Stimulated activated naive CD8-positive, alpha-beta T cell treated with anti-CD3 and anti-CD28 coated beads, Interleukin-15, Interleukin-2, amounts not matched to agents 100 U/mL and 50 U/mL, for 24 hours (primary cell): ENCODE results near the gene CUEDC1.
A peak's percentile ranks its signal among the peaks of the same experiment; 100 is the strongest.

Experiments used
- ATAC-seq: fragments of 150-1000 bp; cut with Tn5 transposase; one replicate; pipeline ENCODE4 v1.10.0; 2021
- DNase-seq: peaks from one replicate; pipeline ENCODE4 v3.0.0; 2021

Gene CUEDC1

GRCh38 chr17:57955183-57955931, at the start of gene CUEDC1:
CUEDC1 (minus strand) TSS chr17:57955412; CDS start chr17:57885564, 69,848 bp downstream.
- ATAC-seq (peak; percentile 61), DNase-seq (peak; percentile 76)

GRCh38 chr17:58004060-58004459, 48.8 kb upstream of the CUEDC1 start:
- no peak for DNase-seq
- no peak for ATAC-seq

GRCh38 chr17:58002973-58003372, 47.8 kb upstream of the CUEDC1 start:
- ATAC-seq: no peak
- DNase-seq: no peak

GRCh38 chr17:58002154-58002948, 47.1 kb upstream of the CUEDC1 start:
- DNase-seq (no peak), ATAC-seq (no peak)

- no peak for ATAC-seq
These were observed 46.4 kb upstream of the CUEDC1 start for GRCh38 chr17:58001461-58002124.

DNA sequence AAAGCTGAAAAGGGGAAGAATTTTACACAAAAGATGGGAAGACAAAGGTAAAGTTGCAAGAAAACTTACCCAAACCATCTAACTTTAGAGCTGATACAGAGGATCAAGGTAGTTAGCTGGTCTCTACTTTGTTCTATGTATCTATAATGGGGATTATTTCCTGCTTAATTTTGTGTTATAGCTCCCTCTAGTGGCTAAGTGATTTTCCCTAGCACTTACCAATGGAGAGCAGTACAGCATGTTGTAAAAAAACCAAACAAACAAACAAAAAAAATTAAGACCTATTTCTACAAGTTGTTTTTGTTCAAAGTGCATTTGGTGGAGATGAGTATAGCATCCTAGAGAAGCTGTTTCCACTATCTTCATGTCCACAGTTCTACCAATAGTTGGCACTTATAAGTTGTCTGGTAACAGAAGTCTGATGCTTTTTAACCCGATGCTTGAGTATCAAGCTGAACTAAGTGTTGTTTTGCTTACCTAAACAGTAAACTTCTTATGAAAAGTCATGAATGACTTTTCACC, 44.3 kb upstream of the CUEDC1 start:
- no peak for DNase-seq

More at GRCh38 chr17:58001461-58002124, 46.4 kb upstream of the CUEDC1 start:
- DNase-seq: no peak

GRCh38 chr17:57999010-57999495, 43.8 kb upstream of the CUEDC1 start:
- DNase-seq: no peak
- ATAC-seq: no peak

More for the DNA sequence above, 44.3 kb upstream of the CUEDC1 start:
- peak; percentile 62 for ATAC-seq

DNA sequence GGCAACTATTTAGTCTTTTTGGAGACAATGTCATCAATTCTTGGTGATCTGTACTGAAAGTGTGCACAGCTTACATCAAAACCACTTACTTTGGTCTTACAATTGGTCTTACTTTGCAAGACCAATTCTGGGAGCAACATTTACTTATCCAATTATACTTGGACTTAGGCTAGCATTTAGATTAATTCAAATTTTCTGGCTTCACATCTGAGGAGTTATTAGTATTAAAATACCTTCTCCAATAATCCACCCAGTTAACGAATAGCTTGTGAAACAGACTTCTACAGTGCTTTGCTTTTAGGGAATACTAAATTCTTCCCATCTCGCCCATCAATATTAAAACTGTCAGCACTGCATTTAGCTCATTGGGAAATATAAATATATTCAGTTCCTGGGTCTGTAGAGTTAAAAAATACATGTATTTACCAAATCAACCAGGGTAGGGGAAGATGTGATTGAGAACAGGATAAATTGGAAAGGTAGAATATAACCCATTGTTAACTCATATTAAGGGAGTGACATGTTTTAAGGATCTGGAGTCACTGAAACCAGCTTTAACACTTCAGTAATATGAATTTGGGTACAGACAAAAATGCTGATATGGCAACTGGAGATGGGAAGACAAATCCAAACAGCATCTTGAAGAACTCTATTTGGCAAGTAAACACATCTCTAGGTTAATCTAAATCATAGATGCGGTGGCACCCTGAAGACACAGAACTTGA, 42.0 kb upstream of the CUEDC1 start:
- no peak for DNase-seq
- no peak for ATAC-seq

DNA sequence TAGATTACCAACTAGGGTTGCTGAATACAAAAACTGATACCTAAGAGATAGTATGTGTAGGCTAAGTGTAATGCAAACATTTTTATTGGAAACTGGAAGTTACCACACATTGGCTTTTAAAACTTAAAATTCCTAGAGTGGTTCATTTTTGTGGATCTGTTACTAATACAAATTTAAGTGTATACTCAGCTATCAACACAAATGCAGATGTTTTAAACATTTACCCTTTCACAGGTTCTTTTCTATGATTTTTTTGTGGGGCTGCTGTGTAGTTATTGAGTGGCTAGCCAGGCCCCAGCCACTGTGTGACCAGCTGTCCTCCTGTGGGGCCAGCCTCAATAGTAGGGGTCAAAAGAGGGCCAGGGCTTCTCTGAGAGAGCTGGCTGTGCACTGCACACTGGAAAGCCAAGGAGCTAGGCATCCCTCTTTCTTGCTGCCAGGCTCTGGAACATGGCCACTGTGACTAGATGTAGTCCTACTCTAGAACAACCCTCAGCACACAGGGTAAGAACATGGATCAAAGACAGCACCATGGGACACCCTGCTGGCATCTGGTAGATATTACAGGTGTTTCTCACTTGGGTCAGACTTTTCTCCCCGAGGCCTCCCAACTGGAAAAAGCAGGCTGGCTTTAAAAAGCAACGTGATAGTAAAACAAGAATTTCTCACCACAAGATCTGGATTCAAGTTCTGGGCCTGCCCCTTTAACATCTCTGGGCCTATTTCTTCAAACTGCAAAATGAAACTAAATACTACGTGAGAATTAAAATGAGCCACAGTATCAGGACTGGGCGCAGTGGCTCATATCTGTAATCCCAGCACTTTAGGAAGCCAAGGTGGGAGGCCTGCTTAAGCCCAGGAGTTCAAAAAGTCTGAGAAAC, 40.1 kb upstream of the CUEDC1 start:
- ATAC-seq: peak; percentile 85
- peak; percentile 50 for DNase-seq

- ATAC-seq (no peak), DNase-seq (no peak)
These were observed 39.2 kb upstream of the CUEDC1 start for GRCh38 chr17:57994436-57994835.

DNA sequence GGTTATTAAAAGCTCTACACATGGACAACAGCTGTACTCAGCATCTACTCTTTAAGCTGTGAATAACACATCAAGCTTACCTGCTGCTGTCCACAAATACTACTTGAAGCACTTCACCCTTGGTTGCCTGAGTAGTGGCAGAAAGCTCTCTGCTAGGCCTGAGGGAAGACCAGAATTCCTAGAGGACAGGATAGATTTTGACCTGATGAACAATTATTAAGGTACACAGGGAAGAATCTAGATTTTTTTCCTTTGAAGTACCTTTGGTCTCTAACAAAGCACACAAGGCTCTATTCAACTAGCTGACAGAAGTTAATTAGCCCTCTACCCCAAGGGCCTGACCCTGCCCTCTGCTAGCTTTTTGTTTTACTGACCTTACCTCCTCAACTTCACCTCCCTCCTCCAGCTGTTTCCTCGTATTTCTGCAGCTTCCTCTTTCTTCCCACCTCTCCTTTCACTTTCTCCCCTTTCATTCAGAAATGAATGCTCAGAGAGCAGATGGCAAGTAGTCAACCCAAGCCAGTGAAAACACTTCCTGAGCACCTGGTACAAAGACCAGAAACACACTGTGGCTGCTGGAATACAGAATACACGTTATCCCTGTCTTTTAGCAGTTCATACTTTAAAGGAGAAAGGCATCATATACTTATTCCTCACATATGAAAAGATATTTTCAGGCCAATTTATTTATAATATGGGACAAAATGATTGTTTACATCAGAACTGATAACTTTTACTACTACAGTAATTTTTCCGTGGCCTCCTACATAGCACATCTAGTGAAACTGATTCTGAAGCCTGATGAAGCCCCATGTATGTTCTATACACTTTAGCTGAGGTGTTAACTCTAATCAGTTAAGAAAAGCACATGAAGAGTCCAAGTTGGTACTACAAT, 38.5 kb upstream of the CUEDC1 start:
- no peak for DNase-seq
- no peak for ATAC-seq

DNA sequence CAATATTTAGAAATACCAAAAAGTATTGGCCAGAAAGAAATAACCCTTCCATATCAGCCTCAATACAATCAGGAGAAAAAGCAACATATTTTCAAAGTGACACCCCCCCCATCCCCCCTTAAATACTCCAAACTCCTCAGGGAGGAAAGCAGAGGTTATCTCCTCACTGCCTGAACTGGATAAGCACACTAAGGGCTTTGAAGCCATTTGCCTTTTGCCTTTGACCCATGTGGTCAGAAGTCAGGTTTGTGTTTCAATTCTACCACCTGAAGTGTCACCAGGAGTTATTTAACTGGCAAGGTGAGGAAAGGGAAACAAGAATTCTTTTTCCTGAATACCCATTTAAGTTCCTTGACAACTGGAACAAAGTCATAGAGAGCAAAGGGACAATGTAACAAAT, 36.3 kb upstream of the CUEDC1 start:
- ATAC-seq (no peak), DNase-seq (no peak)

GRCh38 chr17:57990037-57990436, 34.8 kb upstream of the CUEDC1 start:
- DNase-seq (no peak), ATAC-seq (no peak)

- ATAC-seq: peak; percentile 63
- DNase-seq: no peak
These were observed 33.4 kb upstream of the CUEDC1 start for GRCh38 chr17:57988301-57989250.

- DNase-seq (peak; percentile 82), ATAC-seq (peak; percentile 53)
These were observed 32.5 kb upstream of the CUEDC1 start, which contains the start of gene VEZF1 for GRCh38 chr17:57987581-57988300. VEZF1 (minus strand) TSS chr17:57988254; CDS start chr17:57988111, 143 bp downstream.

DNA sequence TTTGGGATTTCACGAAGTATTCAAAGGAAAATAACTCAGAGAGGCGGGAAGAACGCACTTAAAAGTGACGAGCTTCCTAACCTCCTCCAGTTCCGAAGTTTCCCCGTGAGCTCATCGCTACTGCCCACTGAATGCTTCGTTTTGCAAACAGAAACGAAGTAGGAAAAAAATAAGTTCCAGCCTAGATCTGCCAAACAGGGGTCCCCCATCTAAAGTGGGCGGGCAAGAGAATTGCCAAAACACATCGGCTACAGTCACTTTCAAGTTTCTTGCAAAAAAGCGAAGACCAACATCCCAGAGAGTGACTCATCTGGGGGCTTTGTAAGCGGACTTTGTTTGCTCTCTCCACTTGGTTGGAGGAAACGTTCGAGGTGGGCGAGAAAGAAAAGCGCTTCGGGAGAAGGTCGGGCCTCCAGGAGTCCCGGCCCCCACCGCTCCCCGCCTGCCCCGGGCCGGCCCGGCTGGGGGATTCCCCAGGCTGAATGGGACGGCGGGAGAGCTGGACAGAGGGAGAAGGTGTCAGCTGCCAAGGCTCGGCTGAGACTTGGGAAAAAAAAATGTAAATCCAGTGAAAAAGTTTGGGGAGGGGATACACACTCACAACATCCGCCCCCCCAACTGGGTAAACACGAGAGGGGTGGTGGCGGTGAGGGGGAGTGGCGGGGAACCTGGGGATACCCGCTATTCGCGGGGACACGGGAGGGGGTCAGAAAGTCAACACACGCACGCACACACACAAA, 31.8 kb upstream of the CUEDC1 start:
- DNase-seq (peak; percentile 63), ATAC-seq (peak; percentile 69)

DNA sequence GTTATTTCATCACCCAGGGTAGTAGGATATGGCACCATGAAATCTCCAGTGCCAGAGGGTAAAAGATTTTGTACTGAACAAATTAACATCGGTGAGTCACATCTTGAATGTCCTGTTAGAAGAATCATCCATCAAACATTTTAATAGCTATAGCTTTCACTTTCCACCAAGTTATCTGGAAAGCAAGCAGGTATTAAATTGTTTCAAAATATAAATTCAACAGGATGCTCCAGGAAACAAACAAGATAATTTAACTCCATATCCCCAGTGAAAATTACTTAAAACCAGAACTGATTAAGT, 30.4 kb upstream of the CUEDC1 start:
- ATAC-seq (no peak), DNase-seq (no peak)
